ENCODE measurements around the gene WSB1.

The WSB1 gene

GRCh38 chr17:27281438-27281837 is 12.5 kb upstream of the WSB1 start:
- no peak overlapping the region for H3K4me3 ChIP-seq (ENCODE audit: low read depth, low read length)
- TF ChIP-seq CTCF (IDR thresholded peaks at IDR 0.05; ENCODE audit: low read depth, low read length, missing control alignments), result no peak
- DNase-seq (ENCODE audit: low read depth), result no peak

- no peak for TF ChIP-seq CTCF (IDR thresholded peaks at IDR 0.05; ENCODE audit: low read depth, low read length, missing control alignments)
- DNase-seq (ENCODE audit: low read depth), result no peak
- no peak overlapping the region for H3K4me3 ChIP-seq (ENCODE audit: low read depth, low read length)
Observed at GRCh38 chr17:27282054-27282551, 11.8 kb upstream of the WSB1 start.

- no peak for TF ChIP-seq CTCF (IDR thresholded peaks at IDR 0.05; ENCODE audit: low read depth, low read length, missing control alignments)
- H3K4me3 ChIP-seq (ENCODE audit: low read depth, low read length), result no peak overlapping the region
- no peak for DNase-seq (ENCODE audit: low read depth)
Observed at GRCh38 chr17:27283060-27283459, 10.9 kb upstream of the WSB1 start.

- TF ChIP-seq CTCF (IDR thresholded peaks at IDR 0.05; ENCODE audit: low read depth, low read length, missing control alignments), result no peak
- no peak overlapping the region for H3K4me3 ChIP-seq (ENCODE audit: low read depth, low read length)
- DNase-seq (ENCODE audit: low read depth), result no peak
Observed at GRCh38 chr17:27283751-27284150, 10.2 kb upstream of the WSB1 start.

GRCh38 chr17:27284811-27285415 is 9.0 kb upstream of the WSB1 start:
- no peak overlapping the region for H3K4me3 ChIP-seq (ENCODE audit: low read depth, low read length)
- TF ChIP-seq CTCF (IDR thresholded peaks at IDR 0.05; ENCODE audit: low read depth, low read length, missing control alignments), result no peak
- DNase-seq (ENCODE audit: low read depth), result no peak

- no peak for DNase-seq (ENCODE audit: low read depth)
- no peak for TF ChIP-seq CTCF (IDR thresholded peaks at IDR 0.05; ENCODE audit: low read depth, low read length, missing control alignments)
- no peak overlapping the region for H3K4me3 ChIP-seq (ENCODE audit: low read depth, low read length)
Observed at GRCh38 chr17:27285516-27285915, 8.4 kb upstream of the WSB1 start.

GRCh38 chr17:27288183-27288582 is 5.7 kb upstream of the WSB1 start:
- DNase-seq (ENCODE audit: low read depth), result no peak
- TF ChIP-seq CTCF (IDR thresholded peaks at IDR 0.05; ENCODE audit: low read depth, low read length, missing control alignments), result no peak
- H3K4me3 ChIP-seq (ENCODE audit: low read depth, low read length), result no peak overlapping the region

Data from GM12864 (cell line).